BE2C (cell line): ENCODE measurements around the gene SUV39H2.
"Not testable (repeated sequence)": the region's sequence is repeated elsewhere in the genome, so short reads cannot be mapped to it uniquely, and the experiment has no call there.

Experiments used
- DNase-seq: peaks from one replicate; pipeline ENCODE4 v3.0.0-alpha.2; 2020
- H3K27me3 ChIP-seq: fragments of 250-450 bp; sonication (Bioruptor Pico); 2 replicates; pipeline ENCODE4 v1.5.1; 2020; ENCODE audit warnings: mild to moderate bottlenecking
- H3K36me3 ChIP-seq: fragments of 250-450 bp; sonication (Bioruptor Pico); 2 replicates; pipeline ENCODE4 v1.5.1; 2020; ENCODE audit warnings: mild to moderate bottlenecking
- H3K4me1 ChIP-seq: fragments of 250-450 bp; sonication (Bioruptor Pico); 2 replicates; pipeline ENCODE4 v1.5.1; 2020
- H3K4me3 ChIP-seq: 2 replicates; pipeline ENCODE4 v1.5.1; 2011; ENCODE audit warnings: low read depth, low read length
- H3K9me3 ChIP-seq: fragments of 250-450 bp; sonication (Bioruptor Pico); 2 replicates; pipeline ENCODE4 v1.5.1; 2020
- CTCF ChIP-seq: IDR thresholded peaks from 2 replicates; pipeline ENCODE4 v1.5.1; 2012; ENCODE audit warnings: mild to moderate bottlenecking, low read depth, low read length

The SUV39H2 gene

GRCh38 chr10:14855453-14855852 lies 23.2 kb upstream of the SUV39H2 start:
- Histone ChIP-seq H3K27me3 (no peaks in the 10 kb centered on the region), H3K9me3 (no peaks in the 10 kb centered on the region), H3K4me1 (peaks cover 3% of the 10 kb centered on the region), H3K36me3 (no peaks in the 10 kb centered on the region; the same call in 1 of the 2 replicates), H3K4me3 (no peak overlapping the region)
- no peak for TF ChIP-seq CTCF
- no peak for DNase-seq

GRCh38 chr10:14858338-14858960 lies 20.2 kb upstream of the SUV39H2 start:
- Histone ChIP-seq H3K4me3 (no peak overlapping the region), H3K27me3 (no peaks in the 10 kb centered on the region), H3K4me1 (no peaks in the 10 kb centered on the region), H3K36me3 (no peaks in the 10 kb centered on the region; the same call in 1 of the 2 replicates), H3K9me3 (no peaks in the 10 kb centered on the region)
- DNase-seq = no peak
- TF ChIP-seq CTCF = no peak

GRCh38 chr10:14859043-14859442 lies 19.6 kb upstream of the SUV39H2 start:
- Histone ChIP-seq H3K4me1 (no peaks in the 10 kb centered on the region), H3K36me3 (no peaks in the 10 kb centered on the region; the same call in 1 of the 2 replicates), H3K27me3 (no peaks in the 10 kb centered on the region), H3K4me3 (no peak overlapping the region), H3K9me3 (no peaks in the 10 kb centered on the region)
- no peak for TF ChIP-seq CTCF
- DNase-seq = no peak

- no peak for TF ChIP-seq CTCF
- Histone ChIP-seq H3K4me3 (no peak overlapping the region), H3K36me3 (no peaks in the 10 kb centered on the region; the same call in 1 of the 2 replicates), H3K4me1 (no peaks in the 10 kb centered on the region), H3K27me3 (no peaks in the 10 kb centered on the region), H3K9me3 (no peaks in the 10 kb centered on the region)
- DNase-seq = no peak
These were observed 18.9 kb upstream of the SUV39H2 start for GRCh38 chr10:14859775-14860174.

GRCh38 chr10:14860791-14861190 lies 17.9 kb upstream of the SUV39H2 start:
- no peak for TF ChIP-seq CTCF
- no peaks in the 10 kb centered on the region; the same call in 1 of the 2 replicates for H3K36me3 ChIP-seq
- H3K4me3 ChIP-seq = no peak overlapping the region
- no peak for DNase-seq
- no peaks in the 10 kb centered on the region for H3K27me3 ChIP-seq
- H3K9me3 ChIP-seq = no peaks in the 10 kb centered on the region
- H3K4me1 ChIP-seq = no peaks in the 10 kb centered on the region

GRCh38 chr10:14864466-14864865 lies 14.2 kb upstream of the SUV39H2 start:
- not testable (repeated sequence) for H3K9me3 ChIP-seq, DNase-seq, H3K4me1 ChIP-seq, H3K27me3 ChIP-seq, H3K4me3 ChIP-seq
- H3K36me3 ChIP-seq = peaks cover 11% of the 10 kb centered on the region

- peaks cover 14% of the 10 kb centered on the region for H3K36me3 ChIP-seq
- H3K9me3 ChIP-seq, H3K4me1 ChIP-seq, H3K4me3 ChIP-seq, DNase-seq, H3K27me3 ChIP-seq: not testable (repeated sequence)
These were observed 13.8 kb upstream of the SUV39H2 start for GRCh38 chr10:14864871-14865270.
